HepG2 (cell line): ENCODE data around the gene METTL22. TPM values are rescaled to one million over a fixed set of nuclear protein-coding genes. Genes with fewer than 3 reads are reported as not detected.

Experiments
- FOXA3 ChIP-seq: IDR thresholded peaks from 2 replicates; pipeline ENCODE4 v1.6.1; 2016; ENCODE audit warnings: missing genetic modification reagents, missing compliant biosample characterization
- NCOA1 ChIP-seq: sonication (generic); formaldehyde crosslinking; IDR thresholded peaks from 2 replicates; pipeline ENCODE4 v1.9.0; 2021; ENCODE audit warnings: missing genetic modification reagents
- TBX3 ChIP-seq: fragments of 450-650 bp; IDR thresholded peaks from 2 replicates; pipeline ENCODE4 v1.6.1; 2017; ENCODE audit warnings: antibody characterized with exemption, mild to moderate bottlenecking, inconsistent platforms, borderline replicate concordance
- ZIK1 ChIP-seq: sonication (generic); formaldehyde crosslinking; IDR thresholded peaks from 2 replicates; pipeline ENCODE4 v1.5.0; 2020; ENCODE audit warnings: mild to moderate bottlenecking, low read depth, missing genetic modification reagents, borderline replicate concordance
- ZNF414 ChIP-seq: sonication (generic); formaldehyde crosslinking; IDR thresholded peaks from 2 replicates; pipeline ENCODE4 v1.5.0; 2020; ENCODE audit warnings: missing genetic modification reagents
- ZNF615 ChIP-seq: sonication (generic); formaldehyde crosslinking; IDR thresholded peaks from 2 replicates; pipeline ENCODE4 v1.5.0; 2020; ENCODE audit warnings: mild to moderate bottlenecking, missing genetic modification reagents, borderline replicate concordance
- polyA plus RNA-seq, 8 experiments: library from polyadenylated mRNA; depleted of rRNA in 3 of 8; stranded (reverse) in 7 of 8; unstranded in 1 of 8; fragments of >200 nt; fragmentation: Illumina TruSeq in 4 of 8; extraction: Trizol in 4 of 8; gene quantifications; 2 replicates each; pipeline versions ENCODE4 v1.2.1 to v1.2.3, GENCODE V29; 2011 to 2016; ENCODE audit warnings: low read depth in 4 of 8, missing spikeins in 1 of 8, mixed read lengths in 1 of 8; ENCODE audit not compliant: insufficient read depth in 1 of 8
- total RNA-seq, 5 experiments: library from RNA; depleted of rRNA; stranded (reverse); fragments of >200 nt; fragmentation: Illumina TruSeq; extraction: Trizol; gene quantifications; 2 replicates each; pipeline ENCODE4 v1.2.3, GENCODE V29; 2016; ENCODE audit warnings: low read depth in 1 of 5
- TF ChIP-seq, protein P1 (sequence below): sonication (generic); formaldehyde crosslinking; IDR thresholded peaks from 2 replicates; pipeline ENCODE4 v1.9.0; 2021; ENCODE audit warnings: missing genetic modification reagents, borderline replicate concordance
- TF ChIP-seq, protein P2 (sequence below): sonication (generic); formaldehyde crosslinking; IDR thresholded peaks from 2 replicates; pipeline ENCODE4 v1.4.0; 2020; ENCODE audit warnings: missing genetic modification reagents
- TF ChIP-seq, protein P3 (sequence below): sonication (generic); formaldehyde crosslinking; IDR thresholded peaks from 2 replicates; pipeline ENCODE4 v1.5.0; 2020; ENCODE audit warnings: mild to moderate bottlenecking, missing genetic modification reagents, borderline replicate concordance

METTL22 gene
- total and polyA plus RNA-seq, 2 of the 13 experiments (the other 11 are each of a cell fraction or from before 2014, with no cell fraction given) = 36.2 to 94.8 TPM

DNA sequence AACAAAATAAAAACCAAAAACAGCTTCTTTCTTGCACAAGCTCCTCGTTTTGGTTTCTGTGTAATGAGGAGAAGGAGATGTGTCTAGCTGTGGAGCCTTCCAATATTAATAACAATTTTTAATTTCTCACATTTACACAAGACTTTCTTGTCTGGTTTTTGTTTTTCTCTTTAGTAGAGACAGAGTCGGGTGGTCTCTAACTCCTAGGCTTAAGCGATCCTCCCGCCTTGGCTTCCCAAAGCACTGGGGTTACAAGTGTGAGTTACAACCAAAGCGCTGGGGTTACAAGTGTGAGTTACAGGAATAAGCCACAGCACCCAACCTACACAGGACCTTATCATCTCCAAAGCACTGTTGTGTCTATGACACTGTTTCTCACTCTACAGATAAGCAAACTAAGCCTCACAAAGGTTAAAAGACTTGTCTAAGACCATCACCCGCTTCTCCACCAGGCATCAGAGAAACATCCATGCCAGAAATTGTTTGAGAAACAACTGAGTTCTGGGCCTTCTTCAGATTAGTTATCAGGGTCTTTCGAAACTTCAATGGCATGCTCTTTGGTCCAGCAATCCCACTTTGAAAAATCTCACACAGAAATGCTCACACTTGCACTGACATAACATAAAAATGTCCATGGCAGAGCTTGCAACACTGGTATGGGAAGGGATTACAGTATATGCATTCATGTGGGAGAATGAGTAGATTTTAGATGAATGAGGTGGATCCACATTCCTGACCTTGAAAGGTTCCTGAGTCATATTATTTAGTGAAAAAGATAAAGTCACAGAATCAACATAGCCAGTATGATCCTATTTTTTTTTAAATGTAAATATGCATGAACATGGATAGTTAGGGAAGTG is 56.8 kb downstream of the METTL22 start (continued):
- TF ChIP-seq, protein P1, sequence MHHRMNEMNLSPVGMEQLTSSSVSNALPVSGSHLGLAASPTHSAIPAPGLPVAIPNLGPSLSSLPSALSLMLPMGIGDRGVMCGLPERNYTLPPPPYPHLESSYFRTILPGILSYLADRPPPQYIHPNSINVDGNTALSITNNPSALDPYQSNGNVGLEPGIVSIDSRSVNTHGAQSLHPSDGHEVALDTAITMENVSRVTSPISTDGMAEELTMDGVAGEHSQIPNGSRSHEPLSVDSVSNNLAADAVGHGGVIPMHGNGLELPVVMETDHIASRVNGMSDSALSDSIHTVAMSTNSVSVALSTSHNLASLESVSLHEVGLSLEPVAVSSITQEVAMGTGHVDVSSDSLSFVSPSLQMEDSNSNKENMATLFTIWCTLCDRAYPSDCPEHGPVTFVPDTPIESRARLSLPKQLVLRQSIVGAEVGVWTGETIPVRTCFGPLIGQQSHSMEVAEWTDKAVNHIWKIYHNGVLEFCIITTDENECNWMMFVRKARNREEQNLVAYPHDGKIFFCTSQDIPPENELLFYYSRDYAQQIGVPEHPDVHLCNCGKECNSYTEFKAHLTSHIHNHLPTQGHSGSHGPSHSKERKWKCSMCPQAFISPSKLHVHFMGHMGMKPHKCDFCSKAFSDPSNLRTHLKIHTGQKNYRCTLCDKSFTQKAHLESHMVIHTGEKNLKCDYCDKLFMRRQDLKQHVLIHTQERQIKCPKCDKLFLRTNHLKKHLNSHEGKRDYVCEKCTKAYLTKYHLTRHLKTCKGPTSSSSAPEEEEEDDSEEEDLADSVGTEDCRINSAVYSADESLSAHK (CRISPR knock-in tag) = no peak
- no peak for TF ChIP-seq ZNF615
- no peak for TF ChIP-seq ZIK1 (CRISPR knock-in tag)
- TF ChIP-seq NCOA1 (CRISPR knock-in tag) = 0 out of 2 replicates have a peak, but pooled peaks have one; percentile 57
- peak; percentile 16; the same call in 1 of the 2 replicates for TF ChIP-seq ZNF414
- TF ChIP-seq, protein P2, sequence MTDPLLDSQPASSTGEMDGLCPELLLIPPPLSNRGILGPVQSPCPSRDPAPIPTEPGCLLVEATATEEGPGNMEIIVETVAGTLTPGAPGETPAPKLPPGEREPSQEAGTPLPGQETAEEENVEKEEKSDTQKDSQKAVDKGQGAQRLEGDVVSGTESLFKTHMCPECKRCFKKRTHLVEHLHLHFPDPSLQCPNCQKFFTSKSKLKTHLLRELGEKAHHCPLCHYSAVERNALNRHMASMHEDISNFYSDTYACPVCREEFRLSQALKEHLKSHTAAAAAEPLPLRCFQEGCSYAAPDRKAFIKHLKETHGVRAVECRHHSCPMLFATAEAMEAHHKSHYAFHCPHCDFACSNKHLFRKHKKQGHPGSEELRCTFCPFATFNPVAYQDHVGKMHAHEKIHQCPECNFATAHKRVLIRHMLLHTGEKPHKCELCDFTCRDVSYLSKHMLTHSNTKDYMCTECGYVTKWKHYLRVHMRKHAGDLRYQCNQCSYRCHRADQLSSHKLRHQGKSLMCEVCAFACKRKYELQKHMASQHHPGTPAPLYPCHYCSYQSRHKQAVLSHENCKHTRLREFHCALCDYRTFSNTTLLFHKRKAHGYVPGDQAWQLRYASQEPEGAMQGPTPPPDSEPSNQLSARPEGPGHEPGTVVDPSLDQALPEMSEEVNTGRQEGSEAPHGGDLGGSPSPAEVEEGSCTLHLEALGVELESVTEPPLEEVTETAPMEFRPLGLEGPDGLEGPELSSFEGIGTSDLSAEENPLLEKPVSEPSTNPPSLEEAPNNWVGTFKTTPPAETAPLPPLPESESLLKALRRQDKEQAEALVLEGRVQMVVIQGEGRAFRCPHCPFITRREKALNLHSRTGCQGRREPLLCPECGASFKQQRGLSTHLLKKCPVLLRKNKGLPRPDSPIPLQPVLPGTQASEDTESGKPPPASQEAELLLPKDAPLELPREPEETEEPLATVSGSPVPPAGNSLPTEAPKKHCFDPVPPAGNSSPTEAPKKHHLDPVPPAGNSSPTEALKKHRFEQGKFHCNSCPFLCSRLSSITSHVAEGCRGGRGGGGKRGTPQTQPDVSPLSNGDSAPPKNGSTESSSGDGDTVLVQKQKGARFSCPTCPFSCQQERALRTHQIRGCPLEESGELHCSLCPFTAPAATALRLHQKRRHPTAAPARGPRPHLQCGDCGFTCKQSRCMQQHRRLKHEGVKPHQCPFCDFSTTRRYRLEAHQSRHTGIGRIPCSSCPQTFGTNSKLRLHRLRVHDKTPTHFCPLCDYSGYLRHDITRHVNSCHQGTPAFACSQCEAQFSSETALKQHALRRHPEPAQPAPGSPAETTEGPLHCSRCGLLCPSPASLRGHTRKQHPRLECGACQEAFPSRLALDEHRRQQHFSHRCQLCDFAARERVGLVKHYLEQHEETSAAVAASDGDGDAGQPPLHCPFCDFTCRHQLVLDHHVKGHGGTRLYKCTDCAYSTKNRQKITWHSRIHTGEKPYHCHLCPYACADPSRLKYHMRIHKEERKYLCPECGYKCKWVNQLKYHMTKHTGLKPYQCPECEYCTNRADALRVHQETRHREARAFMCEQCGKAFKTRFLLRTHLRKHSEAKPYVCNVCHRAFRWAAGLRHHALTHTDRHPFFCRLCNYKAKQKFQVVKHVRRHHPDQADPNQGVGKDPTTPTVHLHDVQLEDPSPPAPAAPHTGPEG (CRISPR knock-in tag) = peak; percentile 67; the same call in 1 of the 2 replicates
- TF ChIP-seq, protein P3, sequence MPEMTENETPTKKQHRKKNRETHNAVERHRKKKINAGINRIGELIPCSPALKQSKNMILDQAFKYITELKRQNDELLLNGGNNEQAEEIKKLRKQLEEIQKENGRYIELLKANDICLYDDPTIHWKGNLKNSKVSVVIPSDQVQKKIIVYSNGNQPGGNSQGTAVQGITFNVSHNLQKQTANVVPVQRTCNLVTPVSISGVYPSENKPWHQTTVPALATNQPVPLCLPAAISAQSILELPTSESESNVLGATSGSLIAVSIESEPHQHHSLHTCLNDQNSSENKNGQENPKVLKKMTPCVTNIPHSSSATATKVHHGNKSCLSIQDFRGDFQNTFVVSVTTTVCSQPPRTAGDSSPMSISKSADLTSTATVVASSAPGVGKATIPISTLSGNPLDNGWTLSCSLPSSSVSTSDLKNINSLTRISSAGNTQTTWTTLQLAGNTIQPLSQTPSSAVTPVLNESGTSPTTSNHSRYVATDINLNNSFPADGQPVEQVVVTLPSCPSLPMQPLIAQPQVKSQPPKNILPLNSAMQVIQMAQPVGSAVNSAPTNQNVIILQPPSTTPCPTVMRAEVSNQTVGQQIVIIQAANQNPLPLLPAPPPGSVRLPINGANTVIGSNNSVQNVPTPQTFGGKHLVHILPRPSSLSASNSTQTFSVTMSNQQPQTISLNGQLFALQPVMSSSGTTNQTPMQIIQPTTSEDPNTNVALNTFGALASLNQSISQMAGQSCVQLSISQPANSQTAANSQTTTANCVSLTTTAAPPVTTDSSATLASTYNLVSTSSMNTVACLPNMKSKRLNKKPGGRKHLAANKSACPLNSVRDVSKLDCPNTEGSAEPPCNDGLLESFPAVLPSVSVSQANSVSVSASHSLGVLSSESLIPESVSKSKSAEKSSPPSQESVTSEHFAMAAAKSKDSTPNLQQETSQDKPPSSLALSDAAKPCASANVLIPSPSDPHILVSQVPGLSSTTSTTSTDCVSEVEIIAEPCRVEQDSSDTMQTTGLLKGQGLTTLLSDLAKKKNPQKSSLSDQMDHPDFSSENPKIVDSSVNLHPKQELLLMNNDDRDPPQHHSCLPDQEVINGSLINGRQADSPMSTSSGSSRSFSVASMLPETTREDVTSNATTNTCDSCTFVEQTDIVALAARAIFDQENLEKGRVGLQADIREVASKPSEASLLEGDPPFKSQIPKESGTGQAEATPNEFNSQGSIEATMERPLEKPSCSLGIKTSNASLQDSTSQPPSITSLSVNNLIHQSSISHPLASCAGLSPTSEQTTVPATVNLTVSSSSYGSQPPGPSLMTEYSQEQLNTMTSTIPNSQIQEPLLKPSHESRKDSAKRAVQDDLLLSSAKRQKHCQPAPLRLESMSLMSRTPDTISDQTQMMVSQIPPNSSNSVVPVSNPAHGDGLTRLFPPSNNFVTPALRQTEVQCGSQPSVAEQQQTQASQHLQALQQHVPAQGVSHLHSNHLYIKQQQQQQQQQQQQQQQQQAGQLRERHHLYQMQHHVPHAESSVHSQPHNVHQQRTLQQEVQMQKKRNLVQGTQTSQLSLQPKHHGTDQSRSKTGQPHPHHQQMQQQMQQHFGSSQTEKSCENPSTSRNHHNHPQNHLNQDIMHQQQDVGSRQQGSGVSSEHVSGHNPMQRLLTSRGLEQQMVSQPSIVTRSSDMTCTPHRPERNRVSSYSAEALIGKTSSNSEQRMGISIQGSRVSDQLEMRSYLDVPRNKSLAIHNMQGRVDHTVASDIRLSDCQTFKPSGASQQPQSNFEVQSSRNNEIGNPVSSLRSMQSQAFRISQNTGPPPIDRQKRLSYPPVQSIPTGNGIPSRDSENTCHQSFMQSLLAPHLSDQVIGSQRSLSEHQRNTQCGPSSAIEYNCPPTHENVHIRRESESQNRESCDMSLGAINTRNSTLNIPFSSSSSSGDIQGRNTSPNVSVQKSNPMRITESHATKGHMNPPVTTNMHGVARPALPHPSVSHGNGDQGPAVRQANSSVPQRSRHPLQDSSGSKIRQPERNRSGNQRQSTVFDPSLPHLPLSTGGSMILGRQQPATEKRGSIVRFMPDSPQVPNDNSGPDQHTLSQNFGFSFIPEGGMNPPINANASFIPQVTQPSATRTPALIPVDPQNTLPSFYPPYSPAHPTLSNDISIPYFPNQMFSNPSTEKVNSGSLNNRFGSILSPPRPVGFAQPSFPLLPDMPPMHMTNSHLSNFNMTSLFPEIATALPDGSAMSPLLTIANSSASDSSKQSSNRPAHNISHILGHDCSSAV (CRISPR knock-in tag) = no peak
- TF ChIP-seq FOXA3 (CRISPR knock-in tag) = peak; percentile 91
- peak; percentile 74; the same call in 1 of the 2 replicates for TF ChIP-seq TBX3
